NCI-H1417 treated with DMSO at 0.1 percent for 48 hours (cell line): ENCODE results near the gene FAM114A1.

Experiments used
- DNase-seq: peaks from one replicate; lab custom pipeline; 2025; lab: John Stamatoyannopoulos, UW

FAM114A1 gene

DNA sequence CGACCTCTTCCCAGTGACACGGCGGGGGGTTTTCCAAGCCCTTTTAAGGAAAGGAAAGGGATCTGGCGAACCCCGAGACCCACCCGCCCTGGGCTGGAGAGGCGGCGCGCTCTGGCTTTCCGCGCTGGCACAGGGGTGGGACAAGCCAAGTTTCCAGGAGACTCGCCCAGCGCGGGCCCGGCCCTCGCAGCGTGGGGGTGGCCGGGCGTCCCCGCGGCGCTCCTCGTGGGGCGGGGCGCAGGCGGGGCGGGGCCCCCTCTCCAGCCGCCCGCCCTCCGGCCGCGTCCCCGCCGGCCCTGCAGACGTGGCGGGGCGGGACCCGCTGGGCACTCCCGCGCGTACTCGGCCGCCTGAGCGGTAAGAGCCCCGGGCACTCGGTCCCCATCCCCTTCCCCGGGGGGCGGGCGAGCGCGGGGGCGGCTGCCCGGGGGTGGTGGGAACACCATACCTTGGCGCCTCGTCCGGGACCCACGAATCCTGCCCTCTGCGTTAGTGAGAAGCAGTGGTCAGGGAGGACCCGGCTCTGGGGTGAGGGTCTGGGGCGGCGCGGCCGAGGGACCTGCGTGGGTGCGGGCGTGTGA, at the start of gene FAM114A1:
TSS of gene FAM114A1 (plus strand) at position 329 of the 581 bp plus-strand sequence. CDS start 10,273 bp downstream, outside the sequence.
- no peak for DNase-seq

DNA sequence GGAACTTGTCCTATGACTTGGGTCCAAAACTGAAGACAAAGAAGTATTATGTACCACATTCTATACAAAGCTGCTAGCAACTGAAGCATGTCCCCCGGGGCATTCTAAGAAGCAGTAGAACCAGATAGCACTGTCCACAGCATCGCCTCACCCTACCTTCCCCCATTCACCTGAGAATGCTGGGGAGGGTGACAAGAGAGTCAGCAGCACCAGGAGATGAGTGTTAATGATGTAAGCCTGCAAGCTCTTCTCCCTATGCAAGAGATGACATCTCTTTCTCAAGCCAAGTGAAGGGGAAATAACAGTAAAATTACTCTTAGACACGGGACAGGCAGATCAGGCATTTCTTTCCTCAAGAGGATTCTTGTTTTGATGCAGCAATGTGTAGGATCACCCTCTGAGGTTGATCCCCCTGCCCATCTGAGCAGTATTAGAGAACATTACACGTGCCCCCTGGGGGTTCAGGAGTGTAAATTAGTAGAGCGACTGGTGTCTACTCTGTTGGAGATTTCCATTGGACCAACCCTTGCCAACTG, 49.1 kb upstream of the FAM114A1 start:
- no peak for DNase-seq

DNA sequence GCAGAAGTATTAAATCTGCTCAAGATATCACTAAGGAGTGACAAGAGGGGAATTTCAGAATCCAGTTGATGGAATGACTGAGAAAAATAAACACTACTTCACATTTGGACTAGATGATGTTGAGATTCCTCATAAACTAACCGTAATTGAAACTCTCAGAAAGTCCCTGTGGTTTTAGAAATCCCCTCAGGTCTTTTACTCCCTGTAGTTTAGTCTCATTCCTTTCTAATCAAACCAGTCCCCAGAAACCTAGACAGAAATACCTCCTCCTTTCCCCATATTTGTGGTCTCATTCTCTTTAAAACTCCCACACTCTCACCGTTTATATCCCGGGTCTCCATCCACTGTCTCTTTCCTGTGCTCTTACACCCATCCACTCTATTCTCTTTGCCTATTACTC, 48.0 kb upstream of the FAM114A1 start:
- DNase-seq, result no peak

DNA sequence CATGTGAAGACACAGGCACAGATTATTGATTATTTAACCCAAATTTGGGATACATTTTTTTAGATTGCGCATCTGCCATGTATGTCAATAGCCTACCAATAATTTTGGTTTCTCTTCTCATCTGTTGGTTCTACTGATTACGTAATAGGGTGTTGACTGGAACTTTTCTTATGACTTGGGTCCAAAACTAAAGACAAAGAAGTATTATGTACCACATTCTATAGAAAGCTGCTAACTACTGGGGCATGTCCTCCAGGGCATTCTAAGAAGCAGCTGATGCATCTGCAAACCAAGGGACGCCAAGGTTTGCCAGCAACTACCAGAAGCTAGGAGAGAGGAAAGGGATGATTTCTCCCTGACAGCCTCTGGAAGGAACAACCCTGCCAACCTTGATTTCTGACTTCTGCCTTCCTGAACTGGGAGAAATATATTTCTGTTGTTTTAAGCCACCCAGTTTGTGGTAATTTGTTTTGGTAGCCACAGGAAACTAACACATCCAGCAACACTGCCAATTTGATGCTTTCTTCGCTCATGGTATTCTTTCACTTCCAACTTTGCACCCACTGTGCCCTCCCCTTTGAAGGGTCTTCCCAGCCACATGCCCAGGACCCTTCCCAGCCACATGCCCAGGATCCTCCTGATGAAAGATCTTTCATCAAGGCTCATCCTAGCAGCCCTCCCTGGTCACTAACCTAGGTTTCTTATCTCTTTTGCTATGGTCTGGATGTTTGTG, 47.1 kb upstream of the FAM114A1 start:
- no peak for DNase-seq

DNA sequence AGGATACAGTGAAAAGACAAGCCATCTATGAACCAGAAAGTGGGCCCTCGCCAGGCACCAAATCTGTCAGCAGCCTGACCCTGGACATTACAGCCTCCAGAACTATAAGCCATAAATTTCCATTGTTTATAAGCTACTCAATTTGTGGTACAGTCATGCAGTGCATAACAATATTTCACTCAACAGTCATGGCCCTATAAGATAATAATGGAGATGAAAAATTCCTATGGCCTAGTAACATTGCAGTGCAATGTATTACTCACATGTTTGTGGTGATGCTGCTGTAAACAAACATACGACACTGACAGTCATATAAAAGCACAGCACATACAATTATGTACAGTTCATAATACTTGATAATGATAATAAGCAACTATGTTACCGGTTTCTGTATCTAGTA, 45.9 kb upstream of the FAM114A1 start:
- no peak for DNase-seq

DNA sequence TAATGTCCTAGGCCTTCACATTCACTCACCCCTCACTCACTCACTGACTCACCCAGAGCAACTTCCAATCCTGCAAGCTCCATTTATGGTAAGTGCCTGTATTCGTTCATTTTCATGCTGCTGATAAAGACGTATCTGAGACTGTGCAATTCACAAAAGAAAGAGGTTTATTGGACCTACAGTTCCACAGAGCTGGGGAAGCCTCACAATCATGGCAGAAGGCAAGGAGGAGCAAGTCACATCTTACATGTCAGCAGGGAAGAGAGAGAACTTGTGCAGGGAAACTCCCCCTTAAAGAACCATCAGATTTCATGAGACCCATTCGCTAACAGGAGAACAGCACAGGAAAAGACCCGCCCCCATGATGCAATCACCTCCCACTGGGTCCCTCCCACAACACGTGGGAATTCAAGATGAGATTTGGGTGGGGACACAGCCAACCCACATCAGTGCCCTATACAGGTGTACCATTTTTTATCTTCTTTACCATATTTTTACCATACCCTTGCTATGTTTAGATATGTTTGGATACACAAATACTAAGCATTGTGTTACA, 44.8 kb upstream of the FAM114A1 start:
- no peak for DNase-seq

DNA sequence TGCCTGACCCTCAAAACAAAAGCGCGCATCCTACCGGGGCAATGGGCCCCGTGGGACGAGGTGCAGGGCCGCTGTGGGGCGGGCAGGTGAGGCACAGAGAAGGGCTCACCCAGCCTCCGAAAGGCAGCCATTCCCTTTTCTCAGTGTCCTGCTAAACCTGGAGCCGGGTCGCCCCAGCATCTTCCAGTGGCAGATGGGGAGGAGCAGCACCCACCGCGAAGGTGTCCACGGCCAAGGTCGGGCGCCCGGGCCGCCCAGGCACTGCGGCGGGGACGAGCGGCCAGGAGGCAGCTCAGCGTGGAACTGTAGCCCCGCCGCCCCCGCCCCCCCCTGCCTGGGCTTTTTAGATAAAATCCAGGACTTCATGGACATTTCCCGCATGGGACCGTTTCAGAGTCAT, 43.8 kb upstream of the FAM114A1 start:
- DNase-seq, result no peak

DNA sequence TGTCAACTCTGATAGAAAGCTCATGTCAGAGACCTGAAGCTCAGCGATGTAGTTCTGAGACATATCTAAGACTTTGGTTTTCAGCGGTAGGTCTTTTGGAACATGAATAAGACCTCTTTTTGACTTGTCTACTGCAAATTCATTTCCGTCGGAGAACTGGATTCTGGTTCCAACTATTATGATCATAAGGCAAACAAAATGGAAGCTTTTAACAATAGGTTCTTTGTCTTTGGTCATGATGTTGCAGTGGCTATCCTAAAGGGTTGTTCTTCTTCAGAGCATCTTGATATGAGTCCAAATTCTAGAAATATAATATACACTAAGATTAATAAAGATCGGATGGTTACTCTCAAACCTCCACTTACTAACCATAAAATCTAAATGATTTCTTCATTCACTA, 38.4 kb upstream of the FAM114A1 start:
- DNase-seq, result no peak

DNA sequence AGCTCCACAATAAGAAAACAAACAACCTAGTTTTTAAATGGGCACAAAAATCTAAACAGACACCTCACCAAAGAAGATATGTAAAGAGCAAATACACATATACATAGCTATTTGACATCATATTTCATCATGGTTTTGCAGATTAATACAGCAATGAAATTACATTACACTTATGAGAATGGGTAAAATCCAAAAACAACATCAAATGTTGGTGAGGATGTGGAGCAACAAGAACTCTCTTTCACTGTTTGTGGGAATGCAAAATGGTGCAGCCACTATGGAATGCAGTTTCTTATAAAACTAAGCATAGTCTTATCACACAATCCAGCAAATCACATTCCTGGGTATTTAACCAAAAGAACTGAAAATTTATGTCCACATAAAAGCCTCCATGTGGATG, 36.0 kb upstream of the FAM114A1 start:
- no peak for DNase-seq

DNA sequence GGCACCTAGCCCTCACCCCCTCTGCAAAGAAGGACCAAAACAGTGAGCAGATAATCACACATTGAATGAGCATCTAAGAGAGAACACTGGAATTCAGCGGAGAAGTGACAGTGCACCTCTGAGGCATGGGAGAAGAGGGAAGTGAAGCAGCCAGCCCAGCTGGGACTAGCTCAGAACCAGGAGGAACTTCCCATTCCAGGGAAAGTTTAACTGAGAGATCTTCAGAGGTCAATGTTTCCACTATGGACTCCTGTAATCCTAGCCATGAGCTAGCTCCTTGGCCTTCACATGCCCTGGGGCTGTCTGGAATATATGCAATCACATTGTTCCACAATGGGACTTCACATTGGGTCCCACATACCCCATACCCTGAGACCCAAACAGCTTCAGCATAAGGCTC, 35.4 kb upstream of the FAM114A1 start:
- DNase-seq, result no peak

DNA sequence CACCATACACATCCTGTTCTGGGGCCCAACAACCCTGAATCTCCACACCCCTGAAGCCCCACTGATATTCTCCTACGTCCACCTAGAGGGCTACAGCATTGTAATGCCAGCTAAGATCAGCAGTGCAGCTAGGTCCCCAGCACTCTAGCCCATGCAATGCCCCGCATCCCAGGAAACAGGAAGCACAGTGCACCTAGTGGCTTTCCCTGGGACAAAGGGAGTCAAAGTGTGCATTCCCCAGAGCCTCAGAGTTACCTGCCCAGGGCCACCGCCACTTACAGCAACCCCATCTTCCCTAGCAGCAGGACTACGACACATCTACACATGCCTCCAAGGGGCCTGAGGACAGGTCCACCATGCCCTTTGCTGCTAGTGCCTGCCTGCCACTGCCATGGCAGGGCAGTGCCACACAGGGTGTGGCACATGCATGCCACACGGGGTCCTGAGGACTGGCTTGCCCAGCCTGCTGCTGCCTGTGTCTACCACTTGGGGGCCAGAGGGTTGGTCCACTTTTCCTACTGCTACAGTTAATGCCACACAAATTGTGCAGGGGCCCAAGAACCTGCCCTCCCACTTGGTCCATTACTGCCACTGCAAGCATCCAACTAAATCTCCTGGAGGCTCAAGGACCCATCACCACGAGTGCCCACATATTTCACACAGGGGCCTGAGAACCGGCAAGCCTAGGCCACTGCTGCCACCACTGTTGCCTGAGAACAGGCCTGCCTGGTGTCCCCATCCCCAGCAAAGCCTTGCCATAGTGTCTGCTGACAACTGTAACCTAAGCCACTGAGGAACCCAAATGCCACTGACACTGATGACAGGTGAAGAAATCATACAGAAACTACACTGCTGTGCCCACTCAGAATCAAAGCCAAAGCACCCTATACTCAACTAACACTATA, 34.7 kb upstream of the FAM114A1 start:
- DNase-seq, result no peak

DNA sequence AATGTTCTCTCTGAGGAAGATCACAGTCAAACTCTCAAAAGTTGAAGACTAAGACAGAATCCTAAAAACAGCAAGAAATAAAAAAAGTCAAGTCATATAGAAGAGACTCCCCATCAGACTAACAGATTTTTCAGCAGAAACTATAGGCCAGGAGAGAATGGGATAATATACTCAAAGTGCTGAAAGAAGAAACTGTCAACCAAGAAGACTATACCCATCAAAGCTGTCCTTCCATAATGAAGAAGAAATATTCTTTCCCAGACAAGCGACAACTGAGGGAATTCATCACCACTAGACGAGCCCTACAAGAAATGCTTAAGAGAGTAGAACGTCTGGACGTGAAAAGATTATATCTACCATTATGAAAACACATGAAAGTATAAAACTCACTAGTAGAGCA, 33.0 kb upstream of the FAM114A1 start:
- DNase-seq, result no peak

DNA sequence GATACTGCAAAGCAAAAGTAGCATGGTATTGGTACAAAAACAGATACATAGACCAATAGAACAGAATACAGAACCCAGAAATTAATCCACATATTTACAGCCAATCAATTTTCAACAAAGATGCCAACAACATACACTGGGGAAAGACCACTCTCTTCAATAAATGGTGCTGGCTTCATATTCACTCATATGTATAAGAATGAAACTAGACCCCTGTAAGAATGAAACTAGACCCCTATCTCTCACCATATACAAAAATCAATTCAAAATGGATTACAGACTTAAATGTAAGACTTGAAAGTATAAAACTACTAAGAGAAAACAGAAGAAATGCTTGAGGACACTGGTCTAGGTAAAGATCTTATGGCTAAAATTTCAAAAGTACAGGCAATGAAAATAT, 30.3 kb upstream of the FAM114A1 start:
- no peak for DNase-seq

DNA sequence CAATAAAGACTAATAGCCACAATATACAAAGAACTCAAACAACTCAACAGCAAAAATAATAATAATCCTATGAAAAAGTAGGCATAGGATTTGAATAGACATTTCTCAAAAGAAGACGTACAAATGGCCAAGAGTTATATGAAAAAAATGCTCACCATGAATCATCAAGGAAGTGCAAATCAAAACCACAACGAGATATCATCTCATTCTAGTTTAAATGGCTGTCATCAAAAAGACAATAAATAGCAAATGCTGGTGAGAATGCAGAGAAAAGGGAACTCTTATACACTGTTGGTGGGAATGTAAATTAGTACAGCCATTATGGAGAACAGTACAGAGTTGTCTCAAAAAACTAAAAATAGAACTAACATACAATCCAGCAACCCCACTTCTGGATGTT, 29.8 kb upstream of the FAM114A1 start:
- DNase-seq, result no peak

DNA sequence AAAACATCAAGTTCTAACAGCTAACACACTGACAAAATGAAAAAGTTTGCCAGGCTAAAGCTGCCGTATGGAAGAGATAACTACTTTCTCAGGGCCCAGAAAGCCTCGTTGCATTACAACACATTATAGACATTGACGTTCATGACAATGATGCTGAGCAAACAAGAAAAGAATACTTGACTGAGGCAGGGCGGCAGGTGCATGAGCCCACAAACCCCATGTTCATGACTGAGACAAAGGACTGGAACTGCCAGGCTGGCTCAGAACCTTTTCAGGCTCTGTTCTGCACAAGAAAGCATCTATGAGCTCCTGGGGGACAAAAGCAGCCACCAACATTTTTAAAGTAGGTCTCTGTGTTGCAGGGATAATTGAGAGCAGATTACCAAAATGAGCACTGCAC, 24.6 kb upstream of the FAM114A1 start:
- DNase-seq, result no peak

DNA sequence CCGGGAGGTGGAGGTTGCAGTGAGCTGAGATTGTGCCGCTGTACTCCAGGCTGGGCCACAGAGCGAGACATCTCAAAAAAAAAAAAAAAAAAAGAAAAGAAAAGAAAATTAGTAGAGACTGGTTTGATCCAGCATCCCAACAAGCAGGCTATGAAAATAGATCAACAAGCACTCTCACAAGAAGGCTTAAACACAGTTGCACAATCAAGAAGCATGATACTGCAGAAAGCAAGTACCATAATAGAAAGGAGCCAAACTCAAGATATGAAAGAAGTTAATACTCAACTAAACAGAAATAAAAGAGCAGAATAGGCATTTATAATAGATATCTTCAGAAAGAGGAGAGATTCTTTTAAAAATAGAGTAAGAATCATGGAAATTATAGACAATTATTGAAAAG, 21.6 kb upstream of the FAM114A1 start:
- no peak for DNase-seq

DNA sequence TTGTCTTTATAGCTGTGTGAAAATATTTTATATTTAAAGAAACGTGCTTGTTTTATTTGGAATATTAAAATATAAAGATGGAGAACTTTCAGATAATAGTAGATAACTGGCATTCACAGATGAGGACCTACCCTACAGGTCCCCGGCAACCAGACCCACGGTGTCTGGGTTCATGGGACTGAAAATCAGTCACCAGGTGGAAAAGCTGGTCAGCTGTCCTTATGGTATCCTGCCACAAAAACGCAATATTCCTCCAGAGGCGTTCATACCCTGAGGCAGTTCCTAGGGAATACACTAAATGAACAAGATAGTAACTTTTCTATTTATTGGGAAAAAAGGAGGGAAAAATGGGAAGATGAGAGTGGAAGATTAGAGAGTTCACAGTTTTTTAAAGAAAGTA, 12.1 kb upstream of the FAM114A1 start:
- no peak for DNase-seq

DNA sequence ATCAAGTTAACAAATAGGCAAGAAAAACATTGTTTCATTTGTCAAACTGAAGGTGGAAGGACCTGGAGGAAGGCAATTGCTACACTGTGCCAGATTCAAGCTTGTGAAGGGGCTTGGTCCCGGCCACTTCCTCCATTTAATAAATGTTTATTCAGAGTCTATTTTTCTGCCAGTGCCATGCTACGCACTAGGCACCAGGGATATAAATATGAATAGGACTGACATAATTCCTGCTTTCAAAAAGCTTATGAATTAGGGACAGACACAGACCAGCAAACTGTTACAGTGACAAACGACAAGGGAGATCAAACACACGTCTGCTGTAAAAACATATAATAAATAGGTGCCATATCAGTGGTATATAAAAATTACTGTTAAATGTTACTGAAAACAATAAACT, 11.6 kb upstream of the FAM114A1 start:
- DNase-seq, result no peak

DNA sequence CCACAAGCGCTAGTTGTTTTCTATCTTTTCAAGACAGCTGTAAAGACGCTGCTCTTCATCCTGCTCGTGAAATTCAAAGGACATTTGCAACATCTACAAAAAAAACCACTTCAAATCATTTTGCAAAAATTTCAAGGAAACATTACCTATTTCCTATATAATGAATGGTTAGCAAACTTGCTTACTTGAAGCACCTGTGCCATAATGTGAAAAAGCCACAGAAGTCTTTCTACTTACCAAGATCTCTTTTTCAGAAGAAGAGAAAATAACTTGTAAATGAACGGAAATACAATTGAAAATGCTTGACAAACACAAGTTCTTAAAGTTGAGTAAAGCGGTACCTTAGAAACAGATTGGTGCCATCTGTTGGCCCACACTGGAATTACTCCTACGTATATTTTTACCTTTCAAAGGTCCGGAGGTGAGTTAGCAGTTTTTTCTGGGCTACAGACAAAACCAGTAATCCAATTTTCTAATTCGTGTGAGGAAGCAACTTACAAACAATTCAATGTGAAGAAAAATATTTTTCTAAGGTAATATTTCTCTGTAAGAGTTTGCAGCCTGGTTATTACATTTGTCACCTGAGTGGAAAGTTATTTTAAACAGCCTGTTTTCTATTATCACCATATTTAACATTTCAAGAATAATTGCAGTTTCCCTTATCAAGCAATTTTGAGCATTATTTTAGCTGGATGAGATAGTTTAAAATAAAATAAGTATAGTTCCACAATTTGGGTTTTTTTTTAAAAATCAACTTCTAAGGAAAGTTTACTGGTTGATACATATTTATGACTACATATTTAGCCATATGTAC, 10.9 kb upstream of the FAM114A1 start, which contains the start of gene TLR6:
TSS of gene TLR6 (minus strand) at position 294 of the 814 bp plus-strand sequence. CDS start 27,344 bp downstream, outside the sequence.
- peak; percentile 11 for DNase-seq

DNA sequence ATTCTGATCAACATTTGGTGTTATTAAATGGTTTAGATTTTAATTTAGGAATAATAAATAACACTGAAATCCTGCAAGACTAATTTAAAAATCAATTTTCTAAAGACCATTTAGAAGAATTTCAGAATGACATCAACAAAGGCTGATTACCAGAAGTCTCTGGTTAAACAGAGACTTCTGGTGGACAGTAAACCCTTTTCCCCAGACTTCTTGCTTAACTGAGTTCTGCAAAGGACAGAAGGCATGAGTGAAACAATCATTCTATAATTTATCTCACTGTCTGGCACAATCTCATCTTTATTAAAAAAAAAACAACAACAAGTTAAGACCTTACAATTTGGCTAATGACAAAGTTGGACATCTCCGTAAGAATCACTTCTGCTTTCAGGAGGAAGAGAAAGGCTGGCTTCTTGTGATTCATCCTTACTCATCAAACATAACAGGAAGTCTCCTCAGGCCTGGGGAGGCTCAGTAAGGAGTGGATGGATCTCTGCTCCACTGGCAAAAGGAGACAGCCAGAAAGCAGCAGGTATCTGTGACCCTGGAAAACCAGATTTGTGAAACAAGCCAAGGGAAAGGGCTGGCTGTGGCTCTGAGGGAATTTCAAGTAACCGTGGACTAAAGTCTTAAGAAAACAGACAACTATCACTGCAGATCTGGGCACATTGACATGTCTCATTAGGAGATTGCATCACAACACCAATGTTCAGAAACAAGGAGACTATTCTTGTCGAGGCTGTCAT, 10.1 kb upstream of the FAM114A1 start:
- DNase-seq, result no peak

DNA sequence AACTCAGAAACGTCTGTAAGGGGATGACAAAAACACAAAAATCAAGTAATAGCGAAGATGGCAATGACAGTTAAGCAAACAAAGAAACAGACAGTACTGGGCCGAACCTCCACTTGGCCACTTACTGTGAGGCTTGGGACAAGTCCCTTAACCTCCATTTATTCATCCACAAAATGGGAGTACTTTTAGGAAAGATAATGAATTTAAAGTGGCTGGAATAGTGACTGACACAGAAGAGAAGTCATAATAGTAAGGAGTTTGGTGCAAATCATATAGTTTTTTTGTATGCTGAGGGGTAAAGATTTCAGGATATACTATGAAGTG, 9.5 kb upstream of the FAM114A1 start:
- no peak for DNase-seq
